Ovary (tissue), 3 donors: Measurements from ENCODE around the gene TTR.

Experiments
- CTCF ChIP-seq, 3 donors: fragments of 450-650 bp in 2 of 3; fragments of 200-600 bp in 1 of 3; IDR thresholded peaks; one replicate each; pipeline versions ENCODE4 v1.5.1 to v1.8.0; 2016 to 2022; ENCODE audit warnings: antibody characterized with exemption in 3 of 3, mild to moderate bottlenecking in 1 of 3
- POLR2A ChIP-seq: fragments of 450-650 bp; IDR thresholded peaks from one replicate; pipeline ENCODE4 v1.6.1; 2017; ENCODE audit warnings: antibody characterized with exemption, mild to moderate bottlenecking, moderate library complexity
- donor health status: DM: no; HTN: no; CAD: no.

GRCh38 chr18:31617031-31617717 lies 25.5 kb downstream of the TTR start:
- TF ChIP-seq CTCF (IDR thresholded peaks at IDR 0.05) (no peak), POLR2A (no peak)
